SHP77 treated with DMSO at 0.1 percent for 48 hours (cell line): ENCODE measurements around the gene HK3.

ENCODE experiments used
- DNase-seq: peaks from one replicate; lab custom pipeline; 2025; lab: John Stamatoyannopoulos, UW

HK3 gene

GRCh38 chr5:176868731-176869130 lies 30.4 kb downstream of the HK3 start:
- DNase-seq: no peak

GRCh38 chr5:176868126-176868525 lies 31.0 kb downstream of the HK3 start:
- DNase-seq: no peak

GRCh38 chr5:176866707-176867310 lies 32.3 kb downstream of the HK3 start:
- no peak for DNase-seq

- no peak for DNase-seq
Measured at GRCh38 chr5:176865964-176866363, 33.2 kb downstream of the HK3 start.

- no peak for DNase-seq
Measured at GRCh38 chr5:176864755-176865154, 34.4 kb downstream of the HK3 start.

- DNase-seq: no peak
Measured at GRCh38 chr5:176863765-176864098, 35.4 kb downstream of the HK3 start.

GRCh38 chr5:176863041-176863764 lies 35.9 kb downstream of the HK3 start:
- DNase-seq: no peak

- DNase-seq: no peak
Measured at GRCh38 chr5:176862330-176862995, 36.7 kb downstream of the HK3 start.

GRCh38 chr5:176861276-176861675 lies 37.9 kb downstream of the HK3 start:
- DNase-seq: no peak

GRCh38 chr5:176860381-176860780 lies 38.8 kb downstream of the HK3 start:
- no peak for DNase-seq

GRCh38 chr5:176859916-176860315 lies 39.2 kb downstream of the HK3 start:
- no peak for DNase-seq

- no peak for DNase-seq
Measured at GRCh38 chr5:176857894-176858273, 41.3 kb downstream of the HK3 start.

DNA sequence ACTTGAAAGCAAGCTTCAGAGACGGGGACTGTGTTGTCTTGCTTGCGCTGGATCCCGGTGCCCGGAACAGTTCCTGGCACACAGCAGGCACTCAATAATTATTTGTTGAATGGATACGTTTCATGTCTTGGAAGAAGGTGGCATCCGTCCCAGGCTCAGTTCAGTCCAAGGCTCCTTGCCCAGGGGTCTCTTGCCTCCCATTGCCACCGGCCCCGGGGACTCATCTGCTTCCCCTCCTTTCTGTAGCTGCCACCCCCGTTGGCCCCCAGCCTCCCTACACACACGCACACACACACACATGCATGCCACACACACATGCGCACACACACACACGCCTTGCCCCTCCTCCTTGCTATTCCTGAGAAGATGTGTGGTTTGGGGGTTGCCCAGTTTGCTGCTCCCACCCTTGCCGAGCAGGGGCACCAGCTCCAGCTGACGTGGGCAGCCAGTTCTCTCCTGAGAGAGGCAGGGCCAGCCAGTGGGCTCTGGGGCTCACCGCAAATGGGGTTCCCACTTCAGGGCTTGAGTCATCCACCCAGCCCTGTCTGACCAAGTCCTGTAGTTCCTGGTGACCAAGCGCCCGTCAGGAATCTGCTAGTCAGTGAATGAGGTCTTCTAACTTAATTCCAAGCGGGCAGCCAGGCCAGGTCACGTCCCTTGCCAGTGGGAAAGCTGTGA lies 41.8 kb downstream of the HK3 start:
- no peak for DNase-seq

DNA sequence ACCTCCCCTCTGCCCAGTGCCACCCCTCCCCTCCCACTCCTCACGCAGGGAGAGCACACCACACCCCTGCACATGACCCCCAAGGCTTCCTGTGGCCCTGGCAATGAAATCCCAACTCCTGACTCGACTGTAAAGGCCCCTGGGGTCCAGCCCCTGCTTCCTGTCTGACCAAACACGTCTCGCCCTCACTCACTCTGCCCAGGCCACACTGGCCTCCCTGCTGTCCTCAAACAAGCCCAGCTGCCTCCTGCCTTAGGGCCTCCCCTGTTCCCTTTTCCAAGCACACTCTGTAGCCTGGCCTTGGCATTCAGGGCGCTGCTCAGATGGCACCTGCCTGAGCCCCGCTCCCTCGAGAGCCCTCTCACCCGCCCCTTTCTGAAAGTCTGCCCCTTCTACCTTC lies 42.4 kb downstream of the HK3 start:
- no peak for DNase-seq

DNA sequence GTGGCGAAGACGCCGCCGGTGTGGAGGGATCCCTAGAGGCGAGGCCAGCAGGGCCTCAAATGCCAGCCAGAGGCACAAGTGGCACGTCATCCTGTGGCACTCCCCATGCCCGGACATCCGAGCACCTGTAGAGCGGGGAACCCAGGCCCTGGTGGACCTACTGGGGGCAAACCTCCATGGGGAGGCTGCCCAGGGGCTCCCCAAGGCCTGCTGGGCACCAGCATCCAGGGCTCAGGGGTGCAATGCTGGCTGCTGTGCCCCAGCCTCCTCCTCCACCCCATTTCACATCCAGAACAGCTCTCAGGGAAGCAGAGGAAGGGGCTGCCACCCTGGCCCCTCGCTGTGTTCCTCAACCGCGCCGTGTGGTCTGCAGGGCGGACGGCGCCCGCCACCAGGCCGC lies 43.5 kb downstream of the HK3 start:
- no peak for DNase-seq

DNA sequence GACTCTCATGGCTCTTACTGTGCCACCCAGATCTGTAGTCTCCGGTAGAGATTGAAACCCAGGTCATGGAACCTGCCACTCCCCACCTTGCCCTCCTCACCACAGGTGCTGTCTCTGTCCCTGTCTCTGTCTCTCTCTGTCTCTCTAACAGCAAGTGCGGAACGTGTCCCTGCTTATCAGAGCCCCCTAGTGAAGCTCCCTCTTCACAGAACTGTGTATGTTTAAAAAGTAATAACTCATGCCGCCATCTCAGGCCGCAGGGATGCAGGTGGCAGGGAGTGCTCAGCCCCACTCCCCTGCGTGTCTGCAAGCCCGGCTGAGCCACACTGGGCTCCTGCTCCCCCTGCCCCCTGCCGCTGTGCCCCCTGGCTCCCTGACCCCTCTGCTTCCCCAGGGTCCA lies 45.0 kb downstream of the HK3 start:
- DNase-seq: no peak

DNA sequence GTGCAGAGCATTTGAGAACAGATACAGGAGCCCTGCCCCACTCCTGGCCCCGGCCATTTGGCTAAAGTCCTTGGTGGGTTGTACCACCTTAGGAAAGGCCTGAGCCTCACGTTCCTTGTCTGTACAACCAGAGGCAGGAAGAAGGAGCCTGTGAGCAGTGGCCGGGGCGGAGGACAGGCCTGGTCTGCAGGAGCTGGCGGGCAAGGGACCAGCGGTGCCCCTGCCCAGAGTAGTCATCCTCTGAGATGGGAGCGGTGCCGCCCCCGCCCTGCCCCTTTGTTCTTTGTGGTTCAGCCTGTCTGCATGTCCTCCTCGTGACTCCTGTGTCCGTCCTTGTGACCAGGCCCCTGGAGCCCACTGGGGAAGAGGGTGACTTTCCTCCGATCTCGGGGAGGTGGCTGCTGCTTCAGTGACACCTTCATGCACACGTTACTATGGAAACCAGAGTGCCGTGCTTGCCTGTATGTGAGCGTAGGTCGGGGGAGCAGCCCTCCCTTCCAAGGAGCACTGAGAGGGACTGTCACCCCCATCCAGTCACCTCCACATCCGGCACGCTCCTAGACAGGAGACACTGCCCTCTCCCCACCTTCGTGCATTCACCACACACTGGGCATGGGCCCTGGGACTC lies 45.9 kb downstream of the HK3 start:
- DNase-seq: no peak

DNA sequence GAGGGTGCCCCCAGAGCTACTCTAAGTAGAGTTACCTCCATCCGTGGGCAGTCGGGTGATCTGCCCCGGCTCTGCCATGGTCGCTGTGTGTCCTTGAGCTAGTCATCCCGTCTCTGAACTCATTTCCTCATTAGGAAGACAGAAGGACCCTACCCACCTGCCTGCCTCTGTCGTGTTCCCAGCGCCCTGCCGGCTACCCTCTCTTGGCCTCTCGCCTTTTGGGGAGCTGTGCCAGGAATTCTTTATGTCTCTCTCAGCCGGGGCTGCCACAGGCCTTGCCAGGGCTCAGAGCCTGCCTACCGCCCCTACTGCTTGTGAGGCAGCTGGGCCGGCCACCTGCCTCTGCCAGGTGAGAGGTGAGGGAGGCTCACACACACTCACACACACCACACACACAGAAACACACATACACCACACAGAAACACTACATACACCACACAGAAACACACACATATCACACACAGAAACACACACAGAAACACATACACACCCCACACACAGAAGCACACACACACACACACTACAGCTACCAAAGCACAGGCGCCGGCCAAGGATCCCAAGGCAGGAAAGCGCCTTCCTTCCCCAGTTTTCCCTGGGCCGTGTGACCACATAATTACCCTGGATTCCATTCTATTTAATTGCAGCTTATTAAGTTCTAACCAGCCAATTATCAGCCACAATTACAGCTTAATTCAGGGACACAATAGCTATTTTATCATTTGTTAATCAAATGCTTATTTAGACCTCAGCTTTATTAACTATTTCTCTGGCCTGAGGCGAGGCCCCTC lies 47.1 kb downstream of the HK3 start:
- DNase-seq: peak; percentile 58

GRCh38 chr5:176851380-176851779 lies 47.8 kb downstream of the HK3 start:
- DNase-seq: no peak

DNA sequence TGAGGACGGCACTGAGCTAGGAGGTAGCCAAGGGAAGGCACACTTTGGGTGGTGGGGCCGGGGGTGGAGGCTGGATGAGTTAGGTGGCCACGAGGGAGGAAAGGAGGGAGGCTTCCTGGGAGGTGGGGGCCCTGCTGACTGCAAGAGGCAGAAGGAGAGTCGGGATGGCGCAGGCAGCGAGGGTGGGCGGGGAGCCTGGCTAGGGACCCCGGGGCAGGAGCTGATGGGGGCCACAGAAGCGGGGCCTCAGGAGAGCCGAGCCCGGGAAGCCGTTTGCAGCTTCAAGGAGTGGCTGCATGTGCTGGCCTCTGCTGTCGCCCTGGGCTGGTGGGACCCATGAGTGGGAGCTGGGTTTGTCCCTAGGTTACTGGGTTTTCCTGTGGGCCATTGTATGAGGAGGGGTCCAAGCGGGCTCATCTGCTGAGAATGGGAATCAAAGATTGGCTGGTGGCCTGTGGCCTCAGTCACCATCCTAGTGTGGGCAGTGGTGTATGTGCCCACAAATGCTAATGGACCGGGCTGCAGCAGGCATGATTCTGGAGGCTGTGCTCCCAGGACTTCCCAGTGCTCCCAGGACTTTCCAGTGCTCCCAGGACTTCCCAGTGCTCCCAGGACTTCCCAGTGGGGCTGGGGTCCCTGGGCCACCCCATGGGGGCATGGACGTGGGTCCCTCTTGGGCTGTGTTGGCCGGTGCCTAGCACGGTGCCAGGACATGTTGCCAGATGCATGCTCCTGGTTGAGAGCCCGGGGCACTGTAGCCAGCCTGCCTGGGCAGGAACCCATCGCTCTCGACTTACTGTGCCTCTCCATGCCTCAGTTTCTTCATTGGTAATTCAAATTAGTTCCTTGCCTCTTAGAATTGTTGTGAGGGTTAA lies 48.5 kb downstream of the HK3 start:
- DNase-seq: no peak
